GM18858 (cell line): Measurements from ENCODE around the gene TMEM80.

ENCODE experiments used
- ATAC-seq: cut with Tn5 transposase; IDR thresholded peaks from one replicate; pipeline ENCODE4 v1.9.1; 2021; ENCODE audit not compliant: unreplicated experiment

Gene TMEM80

DNA sequence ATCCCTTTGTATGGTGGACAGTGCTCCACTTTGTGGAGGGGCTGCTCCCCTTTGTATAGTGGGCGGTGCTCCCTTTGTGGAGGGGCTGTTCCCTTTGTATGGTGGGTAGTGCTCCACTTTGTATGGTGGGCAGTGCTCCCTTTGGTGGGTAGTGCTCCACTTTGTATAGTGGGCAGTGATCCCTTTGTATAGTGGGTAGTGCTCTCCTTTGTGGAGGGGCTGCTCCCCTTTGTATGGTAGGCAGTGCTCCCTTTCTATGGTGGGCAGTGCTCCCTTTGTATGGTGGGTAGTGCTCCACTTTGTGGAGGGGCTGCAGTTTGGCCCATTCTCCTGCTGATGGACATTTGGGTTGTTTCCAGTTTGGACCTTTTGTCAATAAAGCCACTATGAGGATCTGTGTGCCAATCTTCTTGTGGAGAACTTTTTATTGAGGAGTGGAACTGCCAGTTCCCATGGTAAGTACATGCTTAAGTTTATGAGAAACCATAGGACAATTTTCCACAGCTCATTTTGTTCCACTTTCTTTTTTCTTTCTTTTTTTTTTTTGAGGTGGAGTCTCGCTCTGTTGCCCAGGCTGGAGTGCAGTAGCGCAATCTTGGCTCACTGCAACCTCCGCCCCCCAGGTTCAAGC is 47.1 kb downstream of the TMEM80 start:
- ATAC-seq, result no peak

DNA sequence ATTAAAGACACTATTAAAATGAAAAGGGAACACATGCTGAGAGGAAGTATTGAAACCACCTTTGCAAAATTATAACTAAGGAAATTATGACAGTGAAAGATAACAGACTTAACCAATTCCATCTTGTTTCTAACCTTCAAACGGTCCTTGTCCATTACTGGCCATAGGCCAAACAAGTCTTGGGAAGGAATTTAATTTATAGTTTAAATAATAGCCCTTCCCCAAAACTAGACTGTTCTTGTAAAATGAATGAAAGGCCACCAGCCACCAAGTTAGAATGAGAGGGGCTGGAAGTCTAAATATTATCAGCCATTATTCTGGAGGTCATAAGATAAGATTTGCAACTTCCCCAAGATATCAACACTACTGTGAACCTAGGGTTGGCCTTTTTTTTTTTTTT is 49.8 kb downstream of the TMEM80 start:
- ATAC-seq, result no peak

DNA sequence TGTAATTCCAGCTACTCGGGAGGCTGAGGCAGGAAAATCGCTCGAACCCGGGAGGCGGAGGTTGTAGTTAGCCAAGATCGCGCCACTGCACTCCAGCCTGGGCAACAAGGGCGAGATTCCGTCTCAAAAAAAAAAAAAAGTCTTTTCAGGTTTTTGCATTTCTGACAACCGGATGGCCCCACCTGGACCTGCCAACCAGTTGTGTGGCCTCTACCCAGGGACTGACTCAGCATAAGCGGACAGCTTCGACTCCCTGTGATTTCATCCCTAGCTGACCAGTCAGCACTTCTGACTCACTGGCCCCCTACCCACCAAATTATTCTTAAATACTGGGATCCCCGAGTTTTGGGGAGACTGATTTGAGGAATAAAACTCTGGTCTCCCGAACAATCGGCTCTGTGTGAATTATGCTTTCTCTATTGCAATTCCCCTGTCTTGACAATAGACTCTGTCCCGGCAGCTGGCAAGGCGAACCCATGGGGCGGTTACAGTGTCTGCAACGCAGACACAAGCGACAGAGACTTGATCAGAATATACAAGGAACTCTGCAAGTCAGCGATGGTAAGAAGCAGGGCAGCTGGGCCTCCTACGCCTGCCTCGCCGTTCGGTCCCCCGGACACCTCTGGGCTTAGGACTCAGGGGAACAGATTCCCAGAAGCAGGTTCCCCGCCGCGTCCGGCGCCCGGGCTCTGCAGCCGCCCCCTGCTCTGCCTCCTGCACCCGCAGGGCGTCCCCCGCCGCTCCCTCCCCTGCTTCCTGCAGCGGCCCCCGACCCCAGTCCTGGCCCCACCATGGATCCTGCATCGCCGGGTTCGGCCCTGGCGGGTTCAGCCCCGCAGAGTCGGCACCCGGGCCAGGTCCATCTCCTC is 50.9 kb downstream of the TMEM80 start:
- peak; percentile 8 for ATAC-seq

DNA sequence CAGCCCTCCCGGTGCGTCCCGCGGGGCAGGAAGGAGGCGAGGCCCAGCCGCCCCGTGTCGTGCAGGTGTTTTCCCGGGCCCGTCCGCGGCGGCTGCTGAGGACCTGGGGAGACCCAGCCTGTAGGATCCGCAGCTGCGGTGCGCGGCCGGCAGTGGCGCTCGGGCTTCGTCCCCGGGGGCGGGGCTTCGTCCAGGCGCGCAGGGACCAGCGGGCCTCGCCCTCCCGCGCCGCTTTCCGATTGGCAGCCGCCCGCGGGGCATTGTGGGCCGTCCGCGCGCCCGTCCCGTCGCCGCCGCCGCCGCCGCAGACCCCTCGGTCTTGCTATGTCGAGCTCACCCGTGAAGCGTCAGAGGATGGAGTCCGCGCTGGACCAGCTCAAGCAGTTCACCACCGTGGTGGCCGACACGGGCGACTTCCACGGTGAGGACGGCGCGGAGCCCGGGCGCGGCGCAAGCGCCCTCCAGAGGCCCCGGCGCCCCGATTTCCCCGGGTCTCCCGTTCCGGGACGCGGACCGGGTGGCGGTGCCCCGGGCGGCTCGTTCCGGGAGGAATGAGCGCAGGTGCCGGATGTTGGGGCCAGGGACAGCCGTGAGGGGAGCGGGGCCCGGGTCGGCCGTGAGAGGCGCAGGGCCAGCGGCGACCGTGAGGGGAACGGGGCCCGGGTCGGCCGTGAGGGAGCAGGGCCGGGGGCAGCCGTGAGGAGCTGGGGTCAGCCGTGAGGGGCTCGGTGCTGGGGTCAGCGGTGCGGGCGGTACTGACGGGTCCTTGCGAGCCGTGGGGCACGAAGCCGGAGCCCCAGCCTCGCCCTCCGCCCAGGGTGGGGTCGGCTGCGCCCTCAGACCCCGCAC is 51.8 kb downstream of the TMEM80 start, which contains the start of gene TALDO1:
Gene TALDO1, plus strand, starts transcription at position 307 of the 849 bp plus-strand sequence. Its CDS starts 18 bp downstream, at position 325.
- peak; percentile 73 for ATAC-seq

DNA sequence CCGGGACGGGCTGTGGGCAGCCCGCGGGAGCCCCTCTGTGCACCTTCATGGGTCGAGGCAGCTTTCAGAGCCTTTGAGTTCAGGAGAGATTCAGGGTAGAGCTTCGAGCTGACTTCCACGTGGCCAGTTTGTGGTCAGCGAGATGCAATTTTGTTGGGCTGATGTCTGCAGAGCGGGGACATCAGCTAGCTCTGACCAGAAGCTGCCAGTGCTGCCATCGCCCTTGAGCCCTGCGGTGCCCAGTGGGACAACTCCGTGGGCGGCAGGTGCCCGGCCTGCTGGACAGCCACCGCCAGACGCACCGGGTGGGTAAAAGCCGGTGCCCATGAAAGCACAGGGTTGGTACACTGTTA is 52.4 kb downstream of the TMEM80 start:
- ATAC-seq, result no peak

DNA sequence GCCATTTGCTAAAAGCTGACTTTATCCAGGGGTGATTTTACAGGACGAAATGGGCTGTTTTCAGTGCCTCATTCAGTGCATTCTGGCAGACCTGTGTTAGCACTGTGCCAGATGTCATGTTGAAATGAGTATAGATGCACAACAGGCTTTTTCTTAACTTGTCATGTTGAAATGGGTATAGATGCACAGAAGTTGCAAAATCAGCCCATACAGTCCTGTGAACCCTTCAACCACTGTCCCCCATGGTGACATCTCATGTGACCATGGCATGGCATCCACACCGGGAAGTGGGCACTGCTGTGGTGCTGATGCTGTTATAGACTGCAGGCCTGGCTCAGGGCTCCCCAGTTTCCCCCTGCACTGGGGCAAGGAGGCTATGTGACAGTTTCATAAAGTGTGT is 54.1 kb downstream of the TMEM80 start:
- no peak for ATAC-seq
